Astrocyte (in vitro differentiated cells and primary cell): ENCODE measurements around the gene CRNKL1. TPM values are rescaled to one million over a fixed set of nuclear protein-coding genes. Genes with fewer than 3 reads are reported as not detected.

ENCODE experiments used
- DNase-seq: peaks from one replicate; pipeline ENCODE4 v3.0.0-alpha.2; 2010; ENCODE audit warnings: low read depth
- FAIRE-seq: peaks from 2 replicates; lab custom pipeline; 2011; peaks lifted over from hg19 to GRCh38; lab: Jason Lieb, UNC
- H2AFZ ChIP-seq: 2 replicates; pipeline ENCODE4 v1.6.0; 2012; ENCODE audit warnings: low read depth, low read length, inconsistent platforms
- H3K27ac ChIP-seq: 2 replicates; pipeline ENCODE4 v1.5.1; 2011; ENCODE audit warnings: low read depth, low read length, inconsistent platforms
- H3K27me3 ChIP-seq: 2 replicates; pipeline ENCODE4 v1.6.0; 2011; ENCODE audit warnings: low read length, inconsistent platforms; ENCODE audit not compliant: insufficient read depth
- H3K36me3 ChIP-seq: 2 replicates; pipeline ENCODE4 v1.5.1; 2011; ENCODE audit warnings: low read length, inconsistent platforms; ENCODE audit not compliant: insufficient read depth
- H3K4me1 ChIP-seq: 2 replicates; pipeline ENCODE4 v1.5.1; 2011; ENCODE audit warnings: low read length, inconsistent platforms; ENCODE audit not compliant: insufficient read depth
- H3K4me2 ChIP-seq: 2 replicates; pipeline ENCODE4 v1.6.0; 2012; ENCODE audit warnings: low read length, inconsistent platforms
- H3K4me3 ChIP-seq: 2 replicates; pipeline ENCODE4 v1.5.1; 2011; ENCODE audit warnings: low read depth, mild to moderate bottlenecking, low read length, inconsistent platforms; ENCODE audit not compliant: insufficient read depth
- H3K79me2 ChIP-seq: 2 replicates; pipeline ENCODE4 v1.6.0; 2012; ENCODE audit warnings: mild to moderate bottlenecking, low read length, inconsistent platforms; ENCODE audit not compliant: insufficient read depth
- H3K9ac ChIP-seq: 2 replicates; pipeline ENCODE4 v1.6.0; 2012; ENCODE audit warnings: mild to moderate bottlenecking, low read length, inconsistent platforms
- H3K9me3 ChIP-seq: 2 replicates; pipeline ENCODE4 v1.5.1; 2012; ENCODE audit warnings: low read depth, mild to moderate bottlenecking, low read length, inconsistent platforms; ENCODE audit not compliant: insufficient read depth
- H4K20me1 ChIP-seq: 2 replicates; pipeline ENCODE4 v1.6.0; 2012; ENCODE audit warnings: low read length, inconsistent platforms; ENCODE audit not compliant: insufficient read depth
- H3K27ac Mint-ChIP-seq: one replicate; pipeline ENCODE4 v1.8.0; 2021; ENCODE audit warnings: mild to moderate bottlenecking, mixed read lengths; ENCODE audit not compliant: unreplicated experiment
- H3K27me3 Mint-ChIP-seq: one replicate; pipeline ENCODE4 v1.8.0; 2021; ENCODE audit warnings: low read depth, mixed read lengths; ENCODE audit not compliant: unreplicated experiment
- H3K36me3 Mint-ChIP-seq: one replicate; pipeline ENCODE4 v1.8.0; 2021; ENCODE audit warnings: low read depth, mixed read lengths; ENCODE audit not compliant: unreplicated experiment
- H3K4me1 Mint-ChIP-seq: one replicate; pipeline ENCODE4 v1.8.0; 2021; ENCODE audit warnings: low read depth, mixed read lengths; ENCODE audit not compliant: unreplicated experiment
- H3K4me3 Mint-ChIP-seq: one replicate; pipeline ENCODE4 v1.8.0; 2021; ENCODE audit warnings: mild to moderate bottlenecking, moderate library complexity, mixed read lengths; ENCODE audit not compliant: unreplicated experiment
- H3K9me3 Mint-ChIP-seq: one replicate; pipeline ENCODE4 v1.8.0; 2021; ENCODE audit warnings: mild to moderate bottlenecking, mixed read lengths; ENCODE audit not compliant: unreplicated experiment
- CTCF ChIP-seq: IDR thresholded peaks from 2 replicates; pipeline ENCODE4 v1.5.1; 2011; ENCODE audit warnings: low read depth, mild to moderate bottlenecking, inconsistent platforms, low read length, moderate library complexity; ENCODE audit not compliant: insufficient read depth
- EZH2 ChIP-seq: IDR thresholded peaks from 2 replicates; pipeline ENCODE4 v1.6.1; 2012; ENCODE audit warnings: mild to moderate bottlenecking, low read length, inconsistent platforms; ENCODE audit not compliant: insufficient read depth
- total RNA-seq: library from RNA; stranded (reverse); gene quantifications from 2 replicates; pipeline ENCODE4 v1.2.1, GENCODE V29; 2021

The CRNKL1 gene
- total RNA-seq, 1 donor from 2014 or later = 20.2 TPM

GRCh38 chr20:20038586-20038985 lies 13.7 kb downstream of the CRNKL1 start:
- TF ChIP-seq CTCF = no peak
- no peak for TF ChIP-seq EZH2
- no peak overlapping the region for H2AFZ ChIP-seq
- no peak overlapping the region for H3K27ac ChIP-seq
- no peak for DNase-seq
- no peaks in the 10 kb centered on the region for H3K27me3 ChIP-seq
- Mint-ChIP-seq H3K36me3 (peaks cover 9% of the 10 kb centered on the region), H3K4me1 (peaks cover 4% of the 10 kb centered on the region), H3K27ac (no peak overlapping the region), H3K27me3 (no peaks in the 10 kb centered on the region), H3K4me3 (no peak overlapping the region), H3K9me3 (no peaks in the 10 kb centered on the region)
- no peak overlapping the region for H3K9ac ChIP-seq
- H3K36me3 ChIP-seq = peaks cover 78% of the 10 kb centered on the region
- peaks cover 11% of the 10 kb centered on the region for H4K20me1 ChIP-seq
- H3K9me3 ChIP-seq = no peaks in the 10 kb centered on the region
- H3K4me3 ChIP-seq = no peak overlapping the region
- H3K4me1 ChIP-seq = no peaks in the 10 kb centered on the region
- no peak for FAIRE-seq
- H3K79me2 ChIP-seq = no peaks in the 10 kb centered on the region
- H3K4me2 ChIP-seq = no peak overlapping the region

GRCh38 chr20:20037960-20038359 lies 14.3 kb downstream of the CRNKL1 start:
- TF ChIP-seq EZH2 = no peak
- TF ChIP-seq CTCF = no peak
- Mint-ChIP-seq H3K36me3 (peaks cover 9% of the 10 kb centered on the region), H3K4me1 (peaks cover 4% of the 10 kb centered on the region), H3K27ac (no peak overlapping the region), H3K4me3 (no peak overlapping the region), H3K9me3 (no peaks in the 10 kb centered on the region), H3K27me3 (no peaks in the 10 kb centered on the region)
- DNase-seq (peak; percentile 36), FAIRE-seq (no peak)
- no peak overlapping the region for H3K27ac ChIP-seq
- H4K20me1 ChIP-seq = peaks cover 11% of the 10 kb centered on the region
- H3K79me2 ChIP-seq = no peaks in the 10 kb centered on the region
- H3K9ac ChIP-seq = no peak overlapping the region
- no peaks in the 10 kb centered on the region for H3K9me3 ChIP-seq
- peaks cover 80% of the 10 kb centered on the region for H3K36me3 ChIP-seq
- no peak overlapping the region for H3K4me3 ChIP-seq
- no peaks in the 10 kb centered on the region for H3K27me3 ChIP-seq
- no peak overlapping the region for H3K4me2 ChIP-seq
- no peak overlapping the region for H2AFZ ChIP-seq
- no peaks in the 10 kb centered on the region for H3K4me1 ChIP-seq

GRCh38 chr20:20036756-20037155 lies 15.5 kb downstream of the CRNKL1 start:
- H3K9me3 Mint-ChIP-seq = no peaks in the 10 kb centered on the region
- no peak for DNase-seq
- peaks cover 4% of the 10 kb centered on the region for H3K4me1 Mint-ChIP-seq
- no peak overlapping the region for H3K4me2 ChIP-seq
- H2AFZ ChIP-seq = no peak overlapping the region
- H3K4me3 ChIP-seq = no peak overlapping the region
- H3K27me3 ChIP-seq = no peaks in the 10 kb centered on the region
- no peak overlapping the region for H3K9ac ChIP-seq
- H3K27ac Mint-ChIP-seq = no peak overlapping the region
- H3K27me3 Mint-ChIP-seq = no peaks in the 10 kb centered on the region
- H4K20me1 ChIP-seq = peaks cover 11% of the 10 kb centered on the region
- FAIRE-seq = no peak
- no peaks in the 10 kb centered on the region for H3K9me3 ChIP-seq
- peaks cover 83% of the 10 kb centered on the region for H3K36me3 ChIP-seq
- TF ChIP-seq EZH2 (no peak), CTCF (no peak)
- H3K4me3 Mint-ChIP-seq = no peak overlapping the region
- H3K4me1 ChIP-seq = no peaks in the 10 kb centered on the region
- peaks cover 9% of the 10 kb centered on the region for H3K36me3 Mint-ChIP-seq
- peaks cover 3% of the 10 kb centered on the region for H3K79me2 ChIP-seq
- no peak overlapping the region for H3K27ac ChIP-seq
